GM23248 (cell line): ENCODE measurements around the gene GIN1.

Experiments
- EZH2 ChIP-seq: fragments of 200-600 bp; sonication (generic); IDR thresholded peaks from 2 replicates; pipeline ENCODE4 v1.6.1; 2018; ENCODE audit warnings: antibody characterized with exemption, mild to moderate bottlenecking; ENCODE audit not compliant: insufficient read depth, poor library complexity, severe bottlenecking
- EZH2phosphoT487 ChIP-seq: fragments of 200-600 bp; sonication (generic); IDR thresholded peaks from 2 replicates; pipeline ENCODE4 v1.6.1; 2018; ENCODE audit warnings: antibody characterized with exemption, moderate library complexity, mild to moderate bottlenecking, low read depth; ENCODE audit not compliant: insufficient read depth

DNA sequence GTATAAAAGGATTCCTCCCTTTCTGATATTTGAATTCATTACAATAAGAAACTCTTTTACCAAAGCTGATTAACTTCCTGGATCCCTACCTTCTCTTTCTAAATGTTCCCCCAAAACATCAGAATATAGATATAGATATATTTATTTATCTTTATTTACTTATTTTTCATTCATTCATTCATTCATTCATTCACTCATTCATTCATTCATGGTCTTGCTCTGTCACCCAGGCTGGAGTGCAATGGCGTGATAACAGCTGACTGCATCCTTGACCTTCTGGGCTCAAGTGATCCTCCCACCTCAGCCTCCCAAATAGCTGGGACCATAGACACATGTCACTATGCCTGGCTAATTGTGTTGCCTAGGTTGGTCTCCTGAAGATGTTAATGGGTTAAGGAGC is 30.7 kb downstream of the GIN1 start:
- no peak for TF ChIP-seq EZH2
- no peak for TF ChIP-seq EZH2phosphoT487
